GM21447 (cell line): Measurements from ENCODE around the gene UBE2D2.
A peak's percentile ranks its signal among the peaks of the same experiment; 100 is the strongest.
"Not testable (repeated sequence)": the region's sequence is repeated elsewhere in the genome, so short reads cannot be mapped to it uniquely, and the experiment has no call there.

Experiments
- ATAC-seq: cut with Tn5 transposase; IDR thresholded peaks from one replicate; pipeline ENCODE4 v1.9.1; 2021; ENCODE audit not compliant: unreplicated experiment

UBE2D2 gene

DNA sequence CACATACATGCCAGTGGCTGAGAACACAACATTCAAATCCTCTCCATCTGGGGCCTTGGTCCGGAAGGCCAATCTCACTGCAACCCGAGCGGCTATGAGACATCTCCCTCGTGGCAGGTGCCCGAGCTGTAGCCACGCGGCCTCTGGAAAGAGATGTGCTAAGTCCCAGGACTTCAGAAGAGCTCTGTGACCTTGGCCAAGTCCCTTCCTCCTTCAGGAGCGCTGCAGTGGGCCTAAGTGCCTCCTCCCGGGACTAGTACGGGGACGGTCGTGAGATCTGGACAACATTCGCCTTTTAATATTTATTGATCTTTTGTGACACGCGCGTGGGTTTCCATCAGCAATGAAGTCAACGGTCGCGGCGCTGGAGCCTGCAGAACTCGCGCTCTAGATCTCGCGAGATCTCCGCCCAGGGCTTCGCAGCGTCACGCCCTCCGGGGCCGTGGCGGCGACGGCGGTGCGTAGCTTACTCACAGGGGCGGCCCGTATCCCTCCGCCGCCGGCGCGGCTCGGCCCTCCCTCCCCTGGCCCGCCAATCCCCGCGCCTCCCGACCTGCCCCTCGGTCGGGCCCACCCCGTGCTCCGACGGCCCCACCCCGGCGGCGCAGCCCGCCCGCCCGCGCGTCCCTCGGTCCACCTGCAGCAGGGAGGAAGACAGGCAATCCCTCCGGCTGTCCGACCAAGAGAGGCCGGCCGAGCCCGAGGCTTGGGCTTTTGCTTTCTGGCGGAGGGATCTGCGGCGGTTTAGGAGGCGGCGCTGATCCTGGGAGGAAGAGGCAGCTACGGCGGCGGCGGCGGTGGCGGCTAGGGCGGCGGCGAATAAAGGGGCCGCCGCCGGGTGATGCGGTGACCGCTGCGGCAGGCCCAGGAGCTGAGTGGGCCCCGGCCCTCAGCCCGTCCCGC, at the start of gene UBE2D2:
UBE2D2 (plus strand) TSS at position 588 of the 903 bp plus-strand sequence. CDS start 453 bp downstream, outside the sequence.
- ATAC-seq, result peak; percentile 77

DNA sequence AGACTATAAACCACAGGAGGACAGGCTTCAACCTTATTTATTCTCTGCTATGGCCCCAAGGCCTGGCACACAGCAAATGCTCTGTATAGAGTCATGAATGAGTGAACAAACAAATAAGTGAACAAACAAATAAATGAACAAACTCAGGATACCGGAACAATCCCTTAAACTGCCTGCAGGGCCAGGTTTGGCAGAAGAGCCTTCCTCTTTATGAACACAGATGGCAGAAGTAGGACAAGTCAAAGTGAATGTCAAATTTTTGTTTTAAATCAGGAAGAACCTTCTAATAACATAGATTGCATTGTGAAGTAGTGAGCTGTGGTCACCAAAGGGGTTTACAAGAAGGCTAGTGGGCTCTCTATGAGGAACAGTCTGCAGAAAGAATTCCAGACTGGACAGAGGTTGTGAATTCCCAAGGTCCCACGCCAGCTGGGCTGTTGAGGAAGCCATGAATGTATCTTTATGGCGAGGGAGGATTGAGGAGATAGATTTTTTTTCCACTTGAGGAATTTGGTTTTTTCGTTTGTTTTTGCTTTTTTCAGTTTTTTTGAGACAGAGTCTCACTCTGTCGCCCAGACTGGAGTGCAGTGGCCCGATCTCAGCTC, 48.3 kb upstream of the UBE2D2 start:
- no peak for ATAC-seq

DNA sequence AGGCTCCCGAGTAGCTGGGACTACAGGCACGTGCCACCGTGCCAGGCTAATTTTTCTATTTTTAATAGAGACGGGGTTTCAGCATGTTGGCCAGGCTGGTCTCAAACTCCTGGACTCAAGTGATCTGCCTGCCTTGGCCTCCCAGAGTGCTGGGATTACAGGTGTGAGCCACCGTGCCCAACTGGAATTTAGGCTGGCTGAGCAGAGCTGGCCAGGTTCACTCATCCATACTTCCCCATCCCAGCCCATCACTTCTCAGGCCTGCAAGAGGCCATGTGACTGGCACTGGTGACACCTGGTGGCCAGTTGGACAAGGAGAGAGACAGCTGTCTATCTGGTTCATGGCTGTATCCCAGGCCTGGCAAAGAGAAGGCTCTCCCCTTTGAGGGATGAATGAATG, 47.7 kb upstream of the UBE2D2 start:
- ATAC-seq, result peak; percentile 38

DNA sequence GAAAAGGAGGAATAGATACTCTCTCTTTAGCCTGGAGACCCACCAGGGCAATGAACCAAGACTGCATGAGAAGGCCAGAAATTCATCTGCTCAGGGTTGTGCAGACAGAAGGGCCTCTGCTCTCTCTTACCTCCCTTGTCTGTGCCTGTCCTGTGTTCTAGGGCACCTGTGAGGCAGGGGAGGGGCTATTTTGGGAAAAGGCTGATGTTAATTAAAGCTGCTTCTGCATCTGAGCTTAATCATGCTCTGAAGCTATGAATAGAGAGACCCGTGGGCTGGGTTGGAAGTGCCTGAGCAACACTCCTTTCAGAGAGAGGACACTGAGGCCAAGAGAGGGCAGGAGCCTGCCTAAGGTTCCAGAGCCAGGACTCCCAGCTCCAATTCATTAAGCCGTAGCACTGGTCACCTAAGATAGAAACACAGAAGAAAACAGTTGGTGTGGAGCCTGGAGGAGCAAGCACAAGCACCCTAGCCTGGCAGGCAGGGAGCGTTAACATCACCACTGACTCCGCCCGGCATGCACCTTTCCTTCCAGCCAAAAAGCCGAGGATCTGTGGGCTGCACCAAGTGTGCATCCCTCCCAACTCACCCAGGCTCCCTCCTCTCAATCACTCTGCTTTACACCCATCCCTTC, 47.2 kb upstream of the UBE2D2 start:
- ATAC-seq, result peak; percentile 4

DNA sequence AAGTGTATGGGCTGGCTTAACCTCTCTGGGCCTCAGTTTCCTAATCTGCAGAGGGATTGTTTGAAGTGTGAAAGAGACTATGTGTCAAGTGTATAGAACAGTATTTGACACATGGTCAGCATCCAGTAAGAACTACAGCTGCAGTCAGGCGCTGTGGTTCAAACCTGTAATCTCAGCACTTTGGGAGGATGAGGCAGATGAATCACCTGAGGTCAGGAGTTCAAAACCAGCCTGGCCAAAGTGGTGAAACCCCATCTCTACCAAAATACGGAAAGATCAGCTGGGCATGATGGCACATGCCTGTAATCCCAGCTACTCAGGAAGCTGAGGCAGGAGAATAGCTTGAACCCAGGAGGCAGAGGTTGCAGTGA, 46.7 kb upstream of the UBE2D2 start:
- ATAC-seq, result no peak

DNA sequence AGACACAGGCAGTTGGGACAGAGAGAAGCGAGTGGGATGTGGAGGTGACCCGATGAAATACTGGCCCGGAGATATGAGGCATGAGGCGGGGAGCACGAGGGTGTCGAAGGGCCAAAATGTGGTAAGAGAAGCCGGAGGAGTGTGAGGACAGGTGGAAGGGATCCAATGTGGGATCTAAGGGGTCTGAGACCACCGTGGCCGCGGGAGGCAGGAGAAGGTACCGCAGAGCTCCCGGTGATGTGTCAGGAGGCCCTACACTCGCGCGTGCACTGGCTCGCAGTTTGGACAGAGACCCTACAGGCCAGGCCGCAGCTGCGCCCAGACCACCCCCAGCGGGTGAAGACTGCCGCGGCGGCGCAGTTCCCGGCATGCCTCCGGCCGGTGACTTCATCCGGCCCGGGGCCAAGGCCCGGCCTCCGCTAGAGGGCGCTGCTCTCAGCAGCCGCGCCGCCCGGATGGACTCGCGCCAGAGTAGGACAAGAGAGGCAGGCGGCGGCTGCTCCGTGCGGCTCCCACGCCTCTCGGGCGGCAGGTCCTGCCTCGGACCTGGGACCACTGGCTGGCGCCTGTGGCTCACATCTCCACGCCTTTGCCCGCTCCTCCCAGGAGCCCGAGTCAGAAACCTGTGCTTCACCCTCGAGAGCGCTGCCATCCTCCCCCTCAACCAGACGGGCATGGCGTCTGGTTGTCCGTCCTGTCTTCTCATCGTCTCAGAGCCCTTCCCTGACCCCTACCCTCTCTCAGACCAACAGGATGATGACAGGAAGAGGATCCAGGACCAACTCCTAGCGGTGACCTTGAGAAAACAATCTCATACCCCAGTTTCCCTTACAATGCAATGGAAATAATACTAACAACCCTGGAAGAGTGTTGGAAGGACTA, 43.2 kb upstream of the UBE2D2 start:
- peak; percentile 77 for ATAC-seq

DNA sequence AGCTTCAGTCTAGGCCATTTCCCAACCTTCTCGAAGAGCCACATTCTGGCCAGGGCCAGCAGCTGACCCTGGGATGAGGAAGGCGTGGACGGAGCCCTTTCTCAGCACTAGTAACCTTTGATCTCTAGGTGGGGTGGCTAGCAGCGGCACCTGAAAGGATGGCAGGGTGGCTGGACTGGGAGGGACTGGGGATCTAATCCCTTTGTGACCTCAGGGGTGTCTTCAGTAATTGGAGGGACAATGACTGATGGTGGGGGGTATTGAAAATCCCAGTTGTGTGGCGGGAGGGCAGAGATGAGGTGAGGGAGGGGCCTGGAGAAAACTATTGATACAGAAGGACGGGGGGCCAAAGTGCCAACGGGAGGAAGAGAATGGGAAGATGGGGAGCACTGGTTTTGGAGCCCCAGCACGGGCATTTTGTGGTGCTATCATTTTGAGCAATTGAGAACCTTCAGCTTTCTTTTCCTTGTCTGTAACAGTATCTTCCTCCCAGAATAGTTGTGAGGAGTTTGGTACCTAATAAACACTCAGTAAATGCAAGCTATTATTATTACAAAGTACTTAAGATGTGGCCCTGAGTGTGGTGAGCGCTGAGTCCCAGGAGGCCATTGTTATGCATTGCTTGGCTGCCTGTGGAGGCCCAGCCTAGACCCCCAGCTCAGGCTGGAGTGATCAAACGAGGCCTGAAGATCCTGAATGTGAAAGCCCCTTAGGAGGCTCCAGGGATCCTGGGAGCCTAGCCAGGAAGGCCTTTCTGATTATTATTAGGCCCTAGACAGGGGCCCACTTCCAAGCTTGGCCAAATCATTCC, 37.3 kb upstream of the UBE2D2 start:
- no peak for ATAC-seq

DNA sequence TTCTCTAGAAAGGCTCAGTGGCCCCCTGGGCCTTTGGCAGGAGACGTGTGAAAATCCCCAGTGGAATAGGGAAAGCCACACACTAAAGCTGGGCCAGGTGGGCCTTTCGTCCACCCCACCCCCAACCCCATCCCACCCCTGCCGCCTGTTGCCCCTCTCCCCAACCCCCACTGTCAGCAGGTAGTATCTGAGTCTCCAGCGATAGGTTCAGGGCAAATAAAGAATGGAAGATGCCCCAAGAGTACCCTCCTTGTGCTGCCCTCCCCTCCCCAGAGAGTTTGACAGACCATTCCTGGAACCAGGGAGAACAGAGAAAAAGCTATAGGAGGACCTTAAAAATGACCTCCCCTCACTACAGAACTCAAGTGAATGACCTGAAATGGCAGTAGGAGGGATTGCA, 36.7 kb upstream of the UBE2D2 start:
- ATAC-seq, result no peak

DNA sequence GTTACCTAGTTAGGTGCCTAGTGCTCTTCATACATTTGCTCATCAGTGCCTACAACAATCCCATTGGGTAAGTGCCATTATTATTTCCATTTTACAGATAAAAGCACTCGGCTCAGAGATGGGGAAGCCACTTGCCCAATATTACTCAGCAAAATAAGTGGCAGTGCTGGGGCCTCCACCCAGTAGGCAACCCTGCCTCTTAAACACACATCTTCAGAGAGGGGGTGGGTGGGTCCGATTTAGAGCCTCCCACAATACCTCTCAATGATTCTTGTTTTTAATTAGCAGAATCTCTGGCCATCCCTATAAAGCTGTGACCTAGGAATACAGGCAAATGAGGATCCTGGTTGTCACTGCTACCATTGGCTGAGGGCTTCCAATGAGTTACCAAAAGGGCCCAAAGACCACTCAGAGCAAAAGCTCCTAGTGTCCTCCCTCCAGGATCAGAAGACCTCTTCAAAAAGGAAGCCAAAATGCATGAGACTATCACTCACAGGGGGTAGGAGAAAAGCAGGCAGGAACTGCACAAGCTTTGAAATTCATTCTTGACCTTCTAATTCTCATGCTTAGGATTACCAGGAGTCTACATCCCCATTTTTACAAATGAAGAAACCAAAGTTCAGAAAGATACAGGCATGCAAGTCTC, 36.1 kb upstream of the UBE2D2 start:
- peak; percentile 28 for ATAC-seq

DNA sequence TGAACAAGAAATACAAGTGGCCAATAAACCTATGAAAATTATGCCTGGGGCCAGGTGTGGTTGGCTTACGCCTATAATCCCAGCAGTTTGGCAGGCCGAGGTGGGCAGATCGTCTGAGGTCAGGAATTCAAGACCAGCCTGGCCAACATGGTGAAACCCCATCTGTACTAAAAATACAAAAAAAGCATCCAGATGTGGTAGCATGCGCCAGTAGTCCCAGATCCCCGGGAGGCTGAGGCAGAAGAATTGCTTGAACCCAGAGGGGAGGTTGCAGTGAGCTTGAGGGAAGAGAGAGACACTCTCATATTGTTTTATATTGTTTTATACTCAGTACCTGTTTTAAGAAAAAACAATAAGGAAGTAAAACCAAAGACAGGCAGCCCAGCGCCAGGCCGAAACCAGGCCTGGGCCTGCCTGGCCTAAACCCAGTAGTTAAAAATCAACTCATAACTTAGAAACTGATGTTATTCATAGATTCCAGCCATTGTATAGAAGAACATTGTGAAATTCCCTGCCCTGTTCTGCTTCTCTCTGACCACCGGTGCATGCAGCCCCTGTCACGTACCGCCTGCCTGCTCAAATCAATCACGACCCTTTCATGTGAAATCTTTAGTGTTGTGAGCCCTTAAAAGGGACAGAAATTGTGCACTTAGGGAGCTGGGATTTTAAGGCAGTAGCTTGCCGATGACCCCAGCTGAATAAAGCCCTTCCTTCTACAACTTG, 35.4 kb upstream of the UBE2D2 start:
- ATAC-seq, result peak; percentile 53

DNA sequence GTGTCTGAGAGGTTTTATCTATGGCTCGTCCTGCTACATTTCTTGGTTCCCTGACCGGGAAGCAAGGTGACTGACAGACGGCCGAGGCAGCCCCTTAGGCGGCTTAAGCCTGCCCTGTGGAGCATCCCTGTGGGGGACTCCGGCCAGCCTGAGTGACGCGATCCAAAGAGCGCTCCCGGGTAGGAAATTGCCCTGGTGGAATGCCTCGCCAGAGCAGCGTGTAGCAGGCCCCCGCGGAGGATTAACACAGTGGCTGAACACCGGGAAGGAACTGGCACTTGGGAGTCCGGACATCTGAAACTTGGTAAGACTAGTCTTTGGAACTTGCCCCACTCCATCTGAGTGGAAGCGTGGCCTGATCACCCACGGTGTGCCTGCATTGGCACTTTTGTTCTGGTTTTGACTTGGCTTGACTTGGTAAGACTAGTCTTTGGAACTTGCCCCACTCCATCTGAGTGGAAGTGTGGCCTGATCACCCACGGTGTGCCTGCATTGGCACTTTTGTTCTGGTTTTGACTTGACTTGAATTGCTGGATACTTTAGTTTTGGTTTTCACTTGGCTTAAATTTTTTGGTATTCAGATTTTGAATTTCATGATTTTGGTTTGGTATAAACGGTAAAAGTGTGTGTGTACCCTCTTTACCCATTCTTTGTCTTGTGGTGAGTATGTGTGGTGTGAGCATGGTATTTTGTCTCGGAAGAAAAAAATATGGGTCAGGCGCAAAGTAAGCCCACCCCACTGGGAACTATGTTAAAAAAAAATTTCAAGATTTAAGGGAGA, 34.6 kb upstream of the UBE2D2 start:
- ATAC-seq, result not testable (repeated sequence)

DNA sequence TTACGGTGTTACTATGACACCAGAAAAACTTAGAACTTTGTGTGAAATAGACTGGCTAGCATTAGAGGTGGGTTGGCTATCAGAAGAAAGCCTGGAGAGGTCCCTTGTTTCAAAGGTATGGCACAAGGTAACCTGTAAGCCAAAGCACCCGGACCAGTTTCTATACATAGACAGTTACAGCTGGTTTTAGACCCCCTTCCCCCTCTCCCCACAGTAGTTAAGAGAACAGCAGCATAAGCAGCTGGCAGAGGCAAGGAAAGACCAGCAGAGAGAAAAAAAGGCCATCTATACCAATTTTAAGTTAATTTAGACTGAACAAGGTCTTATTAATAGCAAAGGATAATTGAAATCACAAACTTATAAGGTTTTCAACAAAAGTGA, 34.1 kb upstream of the UBE2D2 start:
- not testable (repeated sequence) for ATAC-seq

DNA sequence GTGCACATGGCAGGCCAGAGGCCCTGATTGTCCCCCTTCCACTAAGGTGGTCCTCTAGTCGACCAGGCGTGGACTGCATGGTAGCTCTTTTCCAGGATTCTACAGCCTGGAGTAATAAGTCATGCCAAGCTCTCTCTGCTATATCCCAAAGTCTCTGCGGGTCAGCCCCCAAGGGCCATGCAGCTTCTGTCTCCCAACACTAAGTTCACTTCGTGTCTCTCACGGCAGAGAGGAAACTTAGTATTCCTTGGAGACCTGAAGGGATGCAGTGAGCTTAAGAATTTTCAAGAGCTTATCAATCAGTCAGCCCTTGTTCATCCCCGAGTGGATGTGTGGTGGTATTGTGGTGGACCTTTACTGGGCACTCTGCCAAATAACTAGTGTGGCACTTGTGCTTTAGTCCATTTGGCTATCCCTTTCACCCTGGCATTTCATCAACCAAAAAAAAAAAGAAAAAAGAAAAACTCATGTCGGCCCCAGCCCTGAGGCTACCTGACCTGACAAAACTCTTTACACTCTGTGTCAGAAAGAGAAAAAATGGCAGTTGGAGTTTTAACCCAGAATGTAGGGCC, 33.2 kb upstream of the UBE2D2 start:
- ATAC-seq, result not testable (repeated sequence)

DNA sequence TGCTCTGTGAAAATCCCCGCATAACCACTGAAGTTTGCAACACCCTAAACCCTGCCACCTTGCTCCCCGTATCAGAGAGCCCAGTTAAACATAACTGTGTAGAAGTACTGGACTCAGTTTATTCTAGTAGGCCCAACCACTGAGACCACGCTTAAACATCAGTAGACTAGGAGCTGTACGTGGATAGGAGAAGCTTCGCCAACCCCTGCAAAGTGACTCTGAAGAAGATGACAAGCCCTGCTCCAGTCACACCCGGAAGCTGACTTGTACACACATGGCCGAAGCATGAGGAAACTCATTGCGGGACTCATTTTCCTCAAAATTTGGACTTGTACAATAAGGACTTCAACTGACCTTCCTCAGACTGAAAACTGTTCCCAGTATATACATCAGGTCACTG, 32.4 kb upstream of the UBE2D2 start:
- ATAC-seq, result not testable (repeated sequence)

DNA sequence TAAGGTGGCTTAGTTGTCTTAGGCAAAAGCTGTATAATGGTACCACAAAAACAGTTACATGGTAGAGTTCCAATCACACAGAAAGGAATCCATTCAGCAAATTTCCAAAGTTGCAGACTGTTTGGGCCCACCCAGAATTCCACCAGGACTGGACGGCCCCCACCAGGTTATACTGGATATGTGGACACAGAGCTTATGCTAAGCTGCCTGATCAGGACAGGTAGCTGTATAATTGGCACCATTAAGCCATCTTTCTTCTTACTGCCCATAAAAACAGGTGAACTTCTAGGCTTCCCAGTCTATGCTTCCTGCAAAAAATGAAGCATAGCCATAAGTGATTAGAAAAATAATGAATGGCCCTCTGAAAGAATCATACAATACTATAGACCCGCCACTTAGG, 31.1 kb upstream of the UBE2D2 start:
- ATAC-seq, result not testable (repeated sequence)

DNA sequence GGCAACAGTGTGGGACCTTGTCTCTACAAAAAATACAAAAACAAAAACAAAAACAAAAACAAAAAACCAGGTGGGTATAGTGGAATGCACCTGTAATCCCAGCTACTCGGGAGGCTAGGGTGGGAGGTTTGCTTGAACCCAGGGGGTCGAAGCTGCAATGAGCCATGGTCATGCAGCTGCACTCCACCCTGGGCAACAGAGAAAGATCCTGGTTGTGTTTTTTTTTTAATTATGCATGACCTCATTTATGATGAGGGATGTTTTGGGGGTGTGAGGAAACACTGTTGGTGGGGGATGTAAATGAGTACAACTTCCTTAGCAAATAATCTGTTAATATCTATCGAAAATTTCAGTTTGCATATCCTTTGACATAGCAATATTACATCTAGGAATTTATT, 29.4 kb upstream of the UBE2D2 start:
- ATAC-seq, result no peak

DNA sequence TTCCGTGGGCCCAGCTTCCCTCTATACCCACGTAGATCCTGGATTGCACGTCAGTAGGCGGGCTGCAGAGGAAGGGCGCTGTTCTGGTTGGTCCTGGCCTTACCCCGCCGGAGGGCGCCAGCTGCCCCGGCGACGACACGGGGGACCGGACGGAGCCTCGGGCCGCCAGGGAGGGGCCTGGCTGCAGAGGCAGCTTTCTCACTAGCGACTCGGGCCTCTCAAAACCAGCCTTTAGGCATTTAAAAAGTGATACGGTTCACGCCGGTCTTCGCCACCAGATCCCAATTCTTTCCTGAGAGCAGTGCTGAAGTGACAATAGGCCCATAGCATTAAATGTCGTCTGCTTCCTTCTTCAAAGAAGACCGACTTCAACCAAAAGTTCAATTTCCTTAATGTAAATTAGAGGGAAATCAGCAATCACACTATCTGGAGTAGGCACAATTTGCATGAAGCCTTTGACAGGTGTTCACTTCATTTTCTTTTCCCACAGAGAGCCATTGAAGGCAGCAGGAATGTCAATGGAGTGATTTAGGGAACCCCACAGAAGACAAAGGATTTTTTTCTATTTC, 17.6 kb upstream of the UBE2D2 start:
- ATAC-seq, result peak; percentile 91

DNA sequence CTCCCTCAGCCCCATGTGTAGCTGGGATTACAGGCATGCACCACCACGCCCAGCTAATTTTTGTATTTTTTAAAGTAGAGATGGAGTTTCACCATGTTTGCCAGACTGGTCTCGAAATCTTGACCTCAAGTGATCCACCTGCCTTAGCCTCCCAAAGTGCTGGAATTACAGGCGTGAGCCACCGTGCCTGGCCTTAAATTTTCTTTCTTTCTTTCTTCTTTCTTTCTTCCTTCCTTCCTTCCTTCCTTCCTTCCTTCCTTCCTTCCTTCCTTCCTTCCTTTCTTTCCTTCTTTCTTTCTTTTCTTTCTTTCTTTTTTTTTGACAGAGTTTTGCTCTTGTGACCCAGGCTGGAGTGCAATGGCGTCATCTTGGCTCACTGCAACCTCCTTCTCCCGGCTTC, 14.5 kb upstream of the UBE2D2 start:
- not testable (repeated sequence) for ATAC-seq
